Occipital lobe (tissue), 2 donors: ENCODE data around the gene CRIM1. TPM values are rescaled to one million over a fixed set of nuclear protein-coding genes. Genes with fewer than 3 reads are reported as not detected.
"Not testable (repeated sequence)": the region's sequence is repeated elsewhere in the genome, so short reads cannot be mapped to it uniquely, and the experiment has no call there.

Source experiments
- DNase-seq: peaks from one replicate; lab custom pipeline; 2025; lab: John Stamatoyannopoulos, UW
- total RNA-seq: library from RNA; depleted of rRNA; stranded (reverse); fragments of >200 nt; gene quantifications from one replicate; pipeline ENCODE4 v1.2.3, GENCODE V29; 2014

The CRIM1 gene
- total RNA-seq, 1 donor from 2014 or later = 105 TPM

DNA sequence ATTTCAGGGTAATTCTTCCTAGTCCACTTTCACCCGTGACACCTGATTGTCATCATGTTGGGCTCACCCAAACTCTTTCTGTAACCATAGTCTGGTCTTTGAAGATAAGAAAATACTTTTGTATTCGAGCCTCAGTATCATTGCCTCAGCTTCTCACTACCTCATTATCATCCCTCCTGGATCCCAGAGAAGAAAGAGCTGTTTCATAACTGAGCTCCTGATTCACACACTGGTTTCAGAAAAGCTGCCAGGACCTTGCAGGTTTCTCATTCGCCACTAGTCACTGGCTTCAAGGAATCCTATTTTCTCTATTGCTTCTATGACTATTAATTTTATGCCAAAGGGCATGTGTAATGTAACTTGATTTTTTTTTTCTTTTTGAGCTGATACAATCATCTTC is 2.9 kb upstream of the CRIM1 start:
- no peak for DNase-seq

DNA sequence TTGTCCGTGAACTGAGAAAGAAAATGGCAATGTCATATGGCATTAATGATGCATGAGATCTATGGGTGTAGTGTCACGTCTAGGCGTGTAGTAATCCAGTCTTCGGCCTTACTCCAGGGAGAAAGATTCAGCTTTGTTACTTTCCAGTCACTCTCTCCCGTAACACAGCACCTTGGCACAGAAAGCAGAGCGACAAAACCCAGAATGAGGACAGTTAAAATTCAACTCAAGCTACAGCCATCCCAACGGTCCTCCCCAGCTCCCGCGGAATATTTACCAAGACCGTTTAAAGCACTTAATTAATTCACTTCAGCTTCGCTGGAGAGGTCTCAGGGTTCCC is 797 bp upstream of the CRIM1 start:
- DNase-seq = no peak

DNA sequence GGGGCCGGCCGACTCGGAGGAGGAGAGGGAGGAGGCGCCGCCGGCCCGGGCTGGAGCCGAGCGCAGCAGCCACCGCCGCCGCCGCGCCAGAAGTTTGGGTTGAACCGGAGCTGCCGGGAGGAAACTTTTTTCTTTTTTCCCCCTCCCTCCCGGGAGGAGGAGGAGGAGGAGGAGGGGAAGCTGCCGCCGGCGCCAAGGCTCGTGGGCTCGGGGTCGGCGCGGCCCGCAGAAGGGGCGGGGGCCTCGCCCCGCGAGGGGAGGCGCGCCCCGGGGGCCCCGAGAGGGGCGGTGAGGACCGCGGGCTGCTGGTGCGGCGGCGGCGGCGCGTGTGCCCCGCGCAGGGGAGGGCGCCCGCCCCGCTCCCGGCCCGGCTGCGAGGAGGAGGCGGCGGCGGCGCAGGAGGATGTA is 316 bp downstream of the CRIM1 start:
- no peak for DNase-seq

- no peak for DNase-seq
Observed at GRCh38 chr2:36356298-36356989, 866 bp downstream of the CRIM1 start.

DNA sequence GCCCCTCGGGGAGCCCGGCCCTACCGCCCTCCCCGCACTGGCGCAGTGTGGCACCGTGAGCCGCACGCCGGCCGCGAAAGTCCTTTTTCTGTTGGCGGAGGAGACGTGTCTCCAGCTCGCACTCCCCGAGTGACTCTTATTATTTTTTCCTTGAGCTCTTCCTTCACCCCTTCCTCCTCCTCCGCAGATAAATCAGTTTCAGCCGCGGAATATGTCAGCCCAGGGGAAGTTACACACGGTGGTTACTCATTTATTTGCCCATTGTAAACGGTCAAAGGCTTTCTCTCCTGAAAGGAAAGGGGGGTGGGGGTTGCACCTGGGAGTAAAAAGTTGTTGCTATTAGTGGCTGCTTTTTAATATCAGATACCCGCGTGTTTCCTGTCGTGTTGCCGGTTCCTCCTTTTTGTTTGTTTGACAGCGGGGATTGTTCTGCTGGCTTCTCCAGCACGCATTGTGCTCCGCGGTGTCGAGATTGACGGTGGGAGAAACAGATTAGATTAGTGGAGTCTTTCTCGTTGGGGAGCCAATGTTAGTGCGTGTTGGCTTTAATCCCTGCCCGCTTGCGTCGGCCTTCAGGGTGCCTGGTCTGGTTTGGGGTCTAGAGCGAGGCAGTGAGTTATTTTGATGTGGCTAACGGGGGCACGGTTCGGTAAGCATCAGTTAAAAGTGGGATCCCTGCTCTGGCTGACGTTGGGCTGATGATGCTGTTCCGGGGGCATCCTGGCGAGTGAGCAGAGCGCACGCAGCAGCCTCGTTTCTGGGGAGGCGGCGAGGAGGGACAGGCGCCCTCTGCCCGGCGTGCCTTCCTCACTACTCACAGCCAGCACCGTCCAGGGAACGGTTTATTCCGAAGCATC is 1.6 kb downstream of the CRIM1 start:
- DNase-seq = peak; percentile 32

GRCh38 chr2:36357847-36358659 is 2.5 kb downstream of the CRIM1 start:
- no peak for DNase-seq

- DNase-seq = no peak
Observed at GRCh38 chr2:36359067-36359466, 3.5 kb downstream of the CRIM1 start.

- no peak for DNase-seq
Observed at GRCh38 chr2:36360063-36360462, 4.5 kb downstream of the CRIM1 start.

- DNase-seq = no peak
Observed at GRCh38 chr2:36360834-36361233, 5.3 kb downstream of the CRIM1 start.

- DNase-seq = no peak
Observed at GRCh38 chr2:36361396-36361795, 5.8 kb downstream of the CRIM1 start.

- no peak for DNase-seq
Observed at GRCh38 chr2:36362291-36362690, 6.7 kb downstream of the CRIM1 start.

DNA sequence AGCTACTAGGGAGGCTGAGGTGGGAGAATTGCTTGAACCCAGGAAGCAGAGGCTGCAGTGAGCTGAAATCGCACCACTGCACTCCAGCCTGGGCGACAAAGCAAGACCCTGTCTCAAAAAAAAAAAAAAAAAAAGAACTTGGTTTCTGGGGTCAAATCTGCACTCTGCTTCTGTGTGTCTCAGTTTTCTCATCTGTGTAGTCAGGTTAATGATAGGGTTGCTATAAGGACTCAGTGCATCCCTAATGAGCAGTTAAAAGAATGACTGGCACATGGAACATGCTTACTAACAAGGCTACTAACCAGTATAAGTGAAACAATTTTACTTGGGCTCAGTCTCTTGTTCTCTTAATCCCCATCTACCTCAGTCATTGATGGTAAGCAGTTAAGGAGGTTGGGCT is 7.5 kb downstream of the CRIM1 start:
- not testable (repeated sequence) for DNase-seq

GRCh38 chr2:36366491-36367120 is 11.0 kb downstream of the CRIM1 start:
- no peak for DNase-seq

- DNase-seq = no peak
Observed at GRCh38 chr2:36367486-36367885, 11.9 kb downstream of the CRIM1 start.

DNA sequence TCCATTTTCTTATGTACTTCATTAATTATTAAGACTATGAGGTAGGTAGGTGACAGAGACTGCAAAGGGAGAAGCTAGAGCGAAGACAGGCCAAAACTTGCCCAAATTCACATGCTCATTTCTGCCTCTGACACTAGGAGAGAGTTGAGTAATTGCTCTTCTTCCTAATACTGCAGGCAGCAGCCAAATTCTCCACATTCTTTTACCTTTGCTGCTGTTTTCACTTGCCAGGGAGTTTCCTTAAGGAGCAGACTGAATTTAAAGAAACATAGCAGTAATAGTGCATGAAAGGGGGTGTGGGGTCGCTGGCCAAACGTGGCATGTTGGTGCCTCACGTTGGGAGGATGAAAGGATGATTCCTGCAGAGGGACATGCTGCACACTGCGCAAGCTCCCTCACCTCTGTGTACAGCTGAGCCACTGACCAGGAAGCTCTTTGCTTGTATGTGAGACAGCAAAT is 12.3 kb downstream of the CRIM1 start:
- no peak for DNase-seq

DNA sequence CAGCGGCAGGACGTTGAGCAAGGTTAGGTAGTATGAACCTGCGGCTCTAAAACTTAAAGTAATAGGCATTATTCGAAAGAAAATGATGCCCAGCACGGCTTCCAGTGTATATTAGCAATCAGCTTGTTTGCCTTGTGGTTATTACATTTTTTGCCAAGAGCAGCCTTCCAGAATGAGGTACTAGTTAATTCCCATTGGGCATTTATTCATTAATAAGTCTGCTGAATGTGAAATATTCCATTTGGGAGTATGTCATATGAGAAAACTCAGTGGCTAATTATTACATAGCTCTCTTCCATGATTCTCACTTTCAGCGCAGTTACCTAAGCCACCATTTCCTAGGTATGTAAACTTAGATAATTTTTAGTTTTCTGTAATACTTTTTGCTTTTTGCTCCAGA is 12.9 kb downstream of the CRIM1 start:
- DNase-seq = no peak

DNA sequence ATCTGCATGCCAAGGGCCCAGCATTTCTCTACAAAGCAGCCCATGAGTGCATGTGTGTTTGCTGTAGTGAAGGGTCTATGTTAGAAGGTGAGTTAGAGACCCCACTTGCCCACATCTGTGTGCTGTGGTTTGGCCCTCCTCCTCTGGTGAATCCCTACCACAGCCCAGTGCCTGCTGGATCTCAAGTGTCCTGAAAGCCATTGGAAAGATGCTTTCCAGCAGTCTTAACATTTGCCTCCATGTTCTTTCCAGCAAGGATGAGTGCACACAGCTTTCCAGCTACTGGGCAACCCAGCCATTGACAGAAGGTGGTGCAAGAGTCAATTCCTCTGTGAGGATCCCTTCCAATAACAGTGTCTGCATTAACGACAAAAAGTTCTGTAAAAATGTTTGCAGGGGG is 13.6 kb downstream of the CRIM1 start:
- no peak for DNase-seq

GRCh38 chr2:36369716-36370115 is 14.1 kb downstream of the CRIM1 start:
- no peak for DNase-seq

DNA sequence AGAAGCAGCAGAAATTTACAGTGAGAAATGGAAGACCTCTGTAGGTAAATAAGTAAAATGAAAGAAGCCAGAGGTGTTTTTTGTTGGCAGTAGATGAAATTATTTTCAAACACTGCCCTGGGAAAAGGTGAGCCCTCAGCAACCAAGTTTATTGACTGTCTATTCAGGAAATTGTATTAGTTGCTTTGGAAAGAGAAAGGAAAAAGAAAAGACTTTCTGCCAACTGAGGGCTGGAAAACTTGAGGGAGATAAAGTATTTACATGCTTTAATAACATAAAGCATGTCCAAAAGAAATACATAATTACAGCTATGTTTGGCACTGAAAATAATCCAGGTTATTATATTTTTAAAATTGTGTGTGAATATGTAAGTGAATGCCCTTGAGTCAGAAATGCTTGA is 14.7 kb downstream of the CRIM1 start:
- DNase-seq = no peak

DNA sequence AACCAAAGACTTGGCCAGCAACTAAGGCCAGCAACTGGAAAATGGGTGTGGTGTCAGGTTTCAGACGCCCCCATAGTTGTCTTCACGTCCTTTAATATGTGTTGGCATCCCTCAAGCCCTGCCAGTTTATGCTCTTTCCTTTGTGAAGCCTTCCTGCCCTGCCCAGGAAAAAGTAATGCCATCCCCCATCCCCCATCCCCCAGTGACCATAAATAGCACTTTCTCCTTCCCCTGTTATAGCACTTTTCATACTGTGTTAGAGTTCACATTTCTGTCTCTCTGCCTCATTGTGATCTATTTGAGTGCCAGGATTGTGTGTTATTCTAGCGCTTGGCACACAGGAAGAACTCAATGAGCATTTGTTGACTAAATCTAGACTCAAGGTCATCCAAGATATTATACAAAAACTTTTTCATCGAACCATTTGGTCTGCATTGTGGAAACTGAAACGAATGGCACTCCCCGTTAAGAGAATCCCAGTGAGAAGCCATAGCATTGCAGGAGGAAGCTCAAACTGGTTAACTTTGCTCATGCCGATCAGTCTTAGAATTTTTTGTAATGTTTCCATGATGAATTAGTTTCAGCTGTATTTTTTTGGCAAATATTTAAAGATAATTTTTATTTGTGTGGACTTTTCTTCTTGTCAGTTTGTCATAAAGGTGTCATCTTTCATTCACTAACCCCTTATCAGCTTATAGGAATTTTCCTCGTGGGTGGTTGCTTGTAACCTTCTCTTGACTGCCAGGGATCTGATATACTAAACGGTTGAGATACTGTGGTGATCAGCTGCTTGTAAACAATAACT is 15.7 kb downstream of the CRIM1 start:
- no peak for DNase-seq

DNA sequence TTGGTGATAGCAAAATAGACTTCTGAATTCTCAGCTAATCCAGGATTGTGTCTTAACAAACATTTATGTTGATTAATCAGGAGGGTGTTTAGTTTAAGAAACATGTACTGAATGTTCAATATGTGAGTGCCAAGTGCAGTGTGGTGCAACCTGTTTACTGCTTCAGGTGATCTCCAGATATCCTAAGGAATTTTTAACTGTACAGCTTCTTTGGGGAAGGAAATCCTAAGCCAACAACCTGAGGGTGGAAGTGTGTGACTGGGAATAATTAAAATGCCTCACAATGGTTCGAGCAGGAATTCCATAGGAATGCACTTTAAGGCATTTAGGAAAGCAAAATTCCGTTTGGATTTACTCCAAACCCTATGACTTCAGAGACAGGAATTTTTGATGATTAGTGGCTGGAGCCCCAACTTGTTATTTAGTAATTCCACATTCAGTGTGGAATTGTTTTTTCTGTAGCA is 16.4 kb downstream of the CRIM1 start:
- no peak for DNase-seq
